Measurements from ENCODE around the gene SYT1. TPM values are rescaled to one million over a fixed set of nuclear protein-coding genes. Genes with fewer than 3 reads are reported as not detected.

SYT1 gene
- total and polyA plus RNA-seq, 2 donors (not counting 1 experiment from before 2014, with no cell fraction given) = 0.60 to 1.3 TPM

- Mint-ChIP-seq H3K4me3 (no peak overlapping the region), H3K27me3 (no peaks in the 10 kb centered on the region), H3K9me3 (ENCODE audit: insufficient read depth) (no peaks in the 10 kb centered on the region), H3K4me1 (no peaks in the 10 kb centered on the region), H3K27ac (no peak overlapping the region)
- TF ChIP-seq EZH2 (IDR thresholded peaks at IDR 0.05; ENCODE audit: borderline replicate concordance, insufficient read depth, low read depth, low read length, poor library complexity, severe bottlenecking) (no peak), CTCF (IDR thresholded peaks at IDR 0.05) (no peak)
- ATAC-seq (ENCODE audit: low read depth) = no peak
- Histone ChIP-seq H3K79me2 (ENCODE audit: control insufficient read depth, insufficient read depth, low read length) (no peaks in the 10 kb centered on the region), H3K9ac (ENCODE audit: low read length) (no peak overlapping the region), H3K27me3 (replicated peaks in 1 of 4; ENCODE audit: control extremely low read depth in 1 of 4, control insufficient read depth in 3 of 4, insufficient read depth in 4 of 4, low read length in 3 of 4) (no peaks in the 10 kb centered on the region), H3K4me1 (ENCODE audit: control insufficient read depth in 2 of 2, insufficient read depth in 2 of 2, low read length in 2 of 2) (no peaks in the 10 kb centered on the region), H3K9me3 (ENCODE audit: control extremely low read depth in 1 of 3, control insufficient read depth in 2 of 3, insufficient read depth in 1 of 3, low read length in 2 of 3) (no peaks in the 10 kb centered on the region), H3K36me3 (replicated peaks in 1 of 2; ENCODE audit: control extremely low read depth in 1 of 2, control insufficient read depth in 1 of 2, extremely low read depth in 1 of 2, insufficient read depth in 2 of 2, low read length in 1 of 2) (no peaks in the 10 kb centered on the region), H3K4me2 (replicated peaks; ENCODE audit: low read depth, low read length, poor library complexity, severe bottlenecking) (no peak overlapping the region), H3K27ac (ENCODE audit: low read length in 2 of 2) (no peak overlapping the region), H2AFZ (ENCODE audit: insufficient read depth, low read depth, low read length, poor library complexity, severe bottlenecking) (no peak overlapping the region), H4K20me1 (ENCODE audit: control insufficient read depth, insufficient read depth, low read length, poor library complexity, severe bottlenecking) (no peaks in the 10 kb centered on the region), H3K4me3 (ENCODE audit: control extremely low read depth in 1 of 5, extremely low read depth in 1 of 5, insufficient read depth in 1 of 5, low read depth in 2 of 5, low read length in 4 of 5) (no peak overlapping the region)
- intact Hi-C loops (cut with micrococcal nuclease) = no loop called here
- ChIA-PET CTCF (interaction anchor here (1.7 kb wide), 1 partner anchor 280 kb away, joined by 5 read pairs; no protein-coding TSS in a partner anchor), POLR2A (no interaction called here)
- no peak for DNase-seq
- 73% methylated on average over 2 of the region's 2 CpGs for WGBS (ENCODE audit: insufficient coverage)
Observed at GRCh38 chr12:79409562-79409961, 545.0 kb downstream of the SYT1 start.

GRCh38 chr12:79411791-79412190 lies 547.2 kb downstream of the SYT1 start:
- no peaks in the 10 kb centered on the region for H4K20me1 ChIP-seq (ENCODE audit: control insufficient read depth, insufficient read depth, low read length, poor library complexity, severe bottlenecking)
- no peak overlapping the region for H3K4me2 ChIP-seq (replicated peaks; ENCODE audit: low read depth, low read length, poor library complexity, severe bottlenecking)
- H3K9ac ChIP-seq (ENCODE audit: low read length) = no peak overlapping the region
- POLR2A ChIA-PET = no interaction called here
- no peaks in the 10 kb centered on the region for H3K79me2 ChIP-seq (ENCODE audit: control insufficient read depth, insufficient read depth, low read length)
- Mint-ChIP-seq H3K4me3 (no peak overlapping the region), H3K9me3 (ENCODE audit: insufficient read depth) (no peaks in the 10 kb centered on the region), H3K27ac (no peak overlapping the region), H3K27me3 (no peaks in the 10 kb centered on the region), H3K4me1 (no peaks in the 10 kb centered on the region)
- CTCF ChIA-PET = no interaction called here
- intact Hi-C loops (cut with micrococcal nuclease) = no loop called here
- no peaks in the 10 kb centered on the region for H3K36me3 ChIP-seq (replicated peaks in 1 of 2; ENCODE audit: control extremely low read depth in 1 of 2, control insufficient read depth in 1 of 2, extremely low read depth in 1 of 2, insufficient read depth in 2 of 2, low read length in 1 of 2)
- no CpG with 5 or more reads among the region's 3 CpGs for WGBS (ENCODE audit: insufficient coverage)
- H2AFZ ChIP-seq (ENCODE audit: insufficient read depth, low read depth, low read length, poor library complexity, severe bottlenecking) = no peak overlapping the region
- no peaks in the 10 kb centered on the region for H3K9me3 ChIP-seq (ENCODE audit: control extremely low read depth in 1 of 3, control insufficient read depth in 2 of 3, insufficient read depth in 1 of 3, low read length in 2 of 3)
- ATAC-seq (ENCODE audit: low read depth) (no peak), DNase-seq (no peak)
- TF ChIP-seq CTCF (IDR thresholded peaks at IDR 0.05) (no peak), EZH2 (IDR thresholded peaks at IDR 0.05; ENCODE audit: borderline replicate concordance, insufficient read depth, low read depth, low read length, poor library complexity, severe bottlenecking) (no peak)
- no peaks in the 10 kb centered on the region for H3K4me1 ChIP-seq (ENCODE audit: control insufficient read depth in 2 of 2, insufficient read depth in 2 of 2, low read length in 2 of 2)
- H3K4me3 ChIP-seq (ENCODE audit: control extremely low read depth in 1 of 5, extremely low read depth in 1 of 5, insufficient read depth in 1 of 5, low read depth in 2 of 5, low read length in 4 of 5) = no peak overlapping the region
- H3K27me3 ChIP-seq (replicated peaks in 1 of 4; ENCODE audit: control extremely low read depth in 1 of 4, control insufficient read depth in 3 of 4, insufficient read depth in 4 of 4, low read length in 3 of 4) = no peaks in the 10 kb centered on the region
- no peak overlapping the region for H3K27ac ChIP-seq (ENCODE audit: low read length in 2 of 2)

All from B cell (primary cell).